SHP77 treated with DMSO at 0.1 percent for 48 hours (cell line): ENCODE data around the gene TMPRSS5.
"Not testable (repeated sequence)": the region's sequence is repeated elsewhere in the genome, so short reads cannot be mapped to it uniquely, and the experiment has no call there.

Experiments
- DNase-seq: peaks from one replicate; lab custom pipeline; 2025; lab: John Stamatoyannopoulos, UW

TMPRSS5 gene

DNA sequence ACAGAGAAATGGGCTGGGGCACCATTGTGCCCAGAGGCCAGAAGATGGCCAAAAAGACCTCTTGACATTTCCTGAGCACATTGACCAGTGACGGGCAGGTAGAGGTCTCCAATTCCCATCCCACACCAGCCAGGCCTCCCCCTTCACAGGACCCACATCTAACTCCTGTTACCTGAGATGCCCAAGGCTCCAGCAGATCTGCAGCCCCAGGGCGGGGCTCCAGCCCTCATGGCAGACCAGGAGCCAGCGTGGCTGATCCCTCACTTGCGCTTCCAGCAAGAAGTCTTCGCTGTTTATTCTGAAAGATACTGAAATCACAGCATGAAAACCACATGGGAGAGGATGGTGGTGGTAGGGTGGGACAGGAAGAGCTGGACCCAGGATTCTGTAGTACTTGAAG, 9.0 kb downstream of the TMPRSS5 start:
- no peak for DNase-seq

DNA sequence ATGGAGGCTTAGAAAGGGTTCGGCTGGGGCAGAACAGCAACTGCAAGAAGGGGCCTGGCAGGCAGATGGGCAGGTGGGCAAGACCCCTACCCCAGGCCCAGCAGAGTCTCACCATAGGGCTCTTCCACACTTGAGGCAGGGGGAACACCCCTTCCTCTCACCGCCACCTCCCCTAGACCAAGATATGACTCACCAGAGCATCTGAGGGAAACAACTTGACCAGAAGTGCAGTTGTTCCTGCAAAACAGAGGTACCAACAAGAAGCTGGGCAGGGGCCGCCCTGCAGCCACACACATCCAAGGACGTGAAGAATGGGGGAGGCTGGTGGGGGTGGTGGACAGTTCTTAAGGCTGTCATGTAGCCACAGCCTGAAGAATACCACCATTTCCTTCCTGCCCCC, 10.9 kb downstream of the TMPRSS5 start:
- no peak for DNase-seq

DNA sequence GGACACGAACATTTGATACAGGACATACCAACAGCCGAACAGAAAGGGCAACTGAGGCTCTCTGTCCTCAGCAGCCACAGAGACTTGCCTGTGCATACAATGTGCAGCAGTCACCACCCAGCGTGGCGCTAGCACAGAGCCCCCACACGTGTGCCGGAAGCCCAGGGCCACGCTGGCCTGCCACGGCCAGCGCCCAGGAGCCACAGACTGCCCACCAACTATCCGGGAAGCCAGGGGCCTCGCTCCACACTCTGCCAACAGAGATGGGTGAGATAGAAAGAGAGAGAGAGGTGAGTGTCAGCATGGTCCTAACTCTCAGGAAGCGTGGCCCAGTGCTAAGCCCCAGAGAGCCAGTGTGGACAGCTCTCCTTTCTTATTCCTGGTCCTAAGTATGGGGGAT, 11.7 kb downstream of the TMPRSS5 start:
- DNase-seq = no peak

DNA sequence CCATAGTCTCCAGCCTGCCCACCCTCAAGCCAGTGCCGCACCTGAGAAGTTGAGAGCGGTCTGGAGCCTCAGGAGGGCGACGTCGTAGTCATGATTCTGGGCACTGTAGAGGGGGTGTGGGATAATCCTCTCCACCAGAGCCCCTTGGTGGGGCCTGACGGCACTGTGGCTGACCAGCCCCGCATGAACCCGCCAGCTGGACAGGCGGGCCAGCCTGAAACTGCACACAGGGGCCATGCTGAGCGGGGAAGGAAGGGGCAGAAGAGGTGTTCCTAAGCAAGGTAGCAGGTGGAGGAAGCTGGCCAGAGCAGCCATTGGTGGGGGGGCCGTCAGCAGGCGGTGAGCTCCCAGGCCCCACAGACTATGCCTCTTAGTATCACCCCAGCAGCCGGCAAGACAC, 13.1 kb downstream of the TMPRSS5 start:
- no peak for DNase-seq

DNA sequence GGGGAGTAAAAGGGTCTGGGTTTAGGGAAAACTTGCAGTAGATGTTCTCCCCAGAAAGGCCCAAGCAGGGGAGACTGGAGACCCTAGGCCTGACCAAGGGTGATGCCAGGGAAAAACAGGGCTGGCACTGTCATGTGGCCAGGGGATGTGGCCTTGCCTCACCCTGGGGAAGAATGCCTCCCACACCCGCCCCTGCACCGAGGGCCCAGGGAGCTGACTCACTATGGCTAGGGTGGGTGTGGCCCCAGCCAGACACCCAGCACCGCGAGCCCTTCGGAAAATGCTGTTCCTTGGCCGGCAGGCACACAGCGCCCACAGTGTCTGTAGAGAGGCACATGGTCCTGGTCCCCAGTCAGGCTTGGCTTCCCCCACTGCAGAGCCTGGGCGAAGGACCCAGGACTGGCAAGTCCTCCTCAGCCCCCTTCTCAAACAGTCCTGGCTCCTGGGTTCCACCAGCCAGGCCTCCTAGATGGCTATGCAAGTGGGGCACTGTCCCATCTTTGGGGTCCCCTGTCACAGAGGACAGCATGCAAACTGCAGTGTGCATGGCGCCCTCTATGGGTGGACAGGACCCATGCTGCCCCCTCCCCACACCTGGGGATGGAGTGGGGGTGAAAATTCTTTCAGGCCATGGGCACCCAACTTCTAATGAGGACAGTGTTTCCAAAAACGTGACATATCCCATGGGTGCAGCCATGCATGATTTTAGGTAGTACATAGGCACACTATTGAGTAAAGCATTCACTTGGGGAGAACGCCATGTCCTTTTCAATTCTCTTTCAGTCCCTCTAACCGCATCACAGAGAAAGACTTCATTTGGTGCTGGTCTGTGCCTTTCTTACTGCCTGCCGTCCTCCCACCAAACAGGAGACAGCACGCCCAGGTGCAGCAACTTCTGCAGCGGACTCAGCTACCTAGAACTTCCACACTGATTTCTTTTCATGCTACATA, 15.2 kb downstream of the TMPRSS5 start:
- DNase-seq = no peak

DNA sequence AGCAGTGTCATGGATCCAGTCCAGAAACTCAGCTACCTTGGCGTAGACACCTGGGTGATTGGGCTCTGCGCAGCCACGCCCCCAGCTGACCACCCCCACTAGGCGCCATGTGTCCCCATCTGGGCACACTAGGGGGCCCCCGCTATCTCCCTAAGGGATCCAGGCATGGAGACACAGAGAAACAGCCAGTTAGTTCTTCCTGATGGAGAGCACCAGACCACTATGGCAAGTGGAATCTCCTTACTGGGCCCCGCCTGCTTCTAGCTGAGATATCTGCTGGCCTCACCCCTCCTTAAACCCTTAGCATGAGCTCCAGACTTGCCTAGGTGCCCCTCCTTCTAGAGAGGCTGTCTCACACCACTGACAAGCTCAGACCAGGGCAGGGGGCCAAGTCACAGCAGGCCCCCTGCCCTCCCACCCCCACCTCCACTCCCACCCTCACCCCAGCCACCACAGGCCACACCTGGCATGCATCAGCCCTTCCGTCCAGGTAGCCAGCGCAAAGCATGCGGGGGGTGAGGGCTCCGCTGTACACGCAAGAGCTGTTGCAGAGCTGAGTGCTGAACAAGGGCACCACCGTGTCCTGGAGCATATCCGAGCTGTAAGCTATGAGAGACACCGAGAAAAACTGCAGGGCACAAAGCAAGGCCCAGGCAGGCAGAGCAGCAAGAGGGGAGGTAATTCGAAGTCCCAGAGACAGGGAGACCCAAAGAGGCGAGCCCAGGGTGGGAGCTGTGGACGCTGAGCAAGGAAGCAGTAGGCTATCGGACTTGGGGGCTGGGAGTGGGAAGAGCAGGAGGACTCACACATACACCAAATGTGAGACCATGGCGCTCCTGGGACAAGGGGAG, 16.1 kb downstream of the TMPRSS5 start:
- DNase-seq = no peak

DNA sequence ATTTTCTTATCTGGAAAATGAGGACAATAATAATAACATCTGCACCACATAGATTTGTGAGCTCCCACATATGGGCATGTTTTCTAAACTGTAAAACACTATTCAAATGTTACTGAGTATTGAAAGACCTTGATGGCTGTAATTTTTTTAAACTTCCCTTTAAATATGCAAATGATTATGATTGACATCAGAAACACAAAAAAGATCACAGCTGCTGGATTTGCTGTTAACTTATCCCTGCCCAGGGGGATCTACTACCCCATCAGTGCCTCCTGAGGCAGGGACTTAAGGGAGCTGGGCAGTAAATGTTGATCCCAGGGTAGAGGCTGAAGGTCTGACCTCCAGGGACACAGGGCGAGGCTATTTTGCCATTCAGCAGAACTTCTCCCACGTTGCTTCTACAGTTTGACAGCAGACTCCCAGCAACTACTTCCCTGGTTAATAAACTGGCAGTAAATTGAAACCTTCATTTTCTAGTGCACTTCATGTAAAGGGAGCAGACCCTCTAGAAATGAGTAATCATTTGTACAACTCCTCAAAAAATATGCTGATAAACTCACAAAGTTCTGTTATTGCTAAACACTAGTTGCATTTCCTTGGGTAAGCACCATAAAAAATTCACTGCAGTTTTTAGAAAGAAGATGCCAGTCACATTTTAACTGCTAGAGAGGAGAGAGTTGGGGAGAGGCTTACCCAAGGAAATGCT, 20.3 kb downstream of the TMPRSS5 start:
- DNase-seq = no peak

DNA sequence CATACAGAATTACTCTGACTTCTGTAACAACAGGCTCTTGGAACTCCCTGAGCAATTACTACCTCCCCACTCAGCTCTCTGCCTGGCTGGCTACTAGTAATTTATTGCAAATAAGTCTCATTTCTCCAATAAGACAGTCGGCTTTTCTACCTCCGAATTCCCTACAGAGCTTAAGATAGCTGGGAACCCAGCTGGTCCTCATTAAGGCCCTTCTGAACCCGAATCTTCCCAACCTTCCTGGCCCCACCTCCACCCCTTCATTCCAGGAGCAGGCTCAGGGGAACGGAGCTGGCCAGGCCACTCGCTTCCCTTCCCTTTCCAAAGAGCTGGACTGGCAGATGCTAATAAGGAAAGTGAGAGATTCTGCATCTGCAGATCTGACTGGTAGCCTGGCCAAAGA, 21.6 kb downstream of the TMPRSS5 start:
- no peak for DNase-seq

DNA sequence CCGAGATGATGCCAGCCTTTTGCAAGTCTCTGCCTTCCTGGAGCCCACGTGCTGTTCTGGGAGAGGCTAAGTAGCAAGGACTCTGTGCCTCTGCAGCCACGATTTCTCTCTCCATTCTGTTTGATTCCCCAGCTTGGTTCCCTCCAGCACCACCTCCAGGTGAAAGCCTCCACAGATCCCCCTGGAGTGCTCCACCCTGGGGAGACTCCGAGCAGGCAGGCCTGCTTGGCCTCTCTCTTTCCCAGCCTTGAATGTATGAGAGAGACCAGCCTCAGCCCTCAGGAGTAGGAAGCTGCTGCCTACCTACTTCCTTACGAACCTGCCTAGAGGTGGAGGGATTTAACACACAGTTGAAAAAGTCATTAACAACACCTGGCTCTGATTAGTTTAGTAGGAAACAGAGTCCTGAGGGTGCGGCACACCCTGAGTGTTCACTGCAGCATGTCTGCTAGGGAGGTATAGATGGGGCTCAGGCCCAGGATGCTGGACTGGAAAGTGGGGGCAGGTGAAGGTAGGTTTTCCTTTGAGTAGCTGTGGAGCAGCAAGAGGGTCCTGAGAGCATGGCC, 22.5 kb downstream of the TMPRSS5 start:
- DNase-seq = no peak

DNA sequence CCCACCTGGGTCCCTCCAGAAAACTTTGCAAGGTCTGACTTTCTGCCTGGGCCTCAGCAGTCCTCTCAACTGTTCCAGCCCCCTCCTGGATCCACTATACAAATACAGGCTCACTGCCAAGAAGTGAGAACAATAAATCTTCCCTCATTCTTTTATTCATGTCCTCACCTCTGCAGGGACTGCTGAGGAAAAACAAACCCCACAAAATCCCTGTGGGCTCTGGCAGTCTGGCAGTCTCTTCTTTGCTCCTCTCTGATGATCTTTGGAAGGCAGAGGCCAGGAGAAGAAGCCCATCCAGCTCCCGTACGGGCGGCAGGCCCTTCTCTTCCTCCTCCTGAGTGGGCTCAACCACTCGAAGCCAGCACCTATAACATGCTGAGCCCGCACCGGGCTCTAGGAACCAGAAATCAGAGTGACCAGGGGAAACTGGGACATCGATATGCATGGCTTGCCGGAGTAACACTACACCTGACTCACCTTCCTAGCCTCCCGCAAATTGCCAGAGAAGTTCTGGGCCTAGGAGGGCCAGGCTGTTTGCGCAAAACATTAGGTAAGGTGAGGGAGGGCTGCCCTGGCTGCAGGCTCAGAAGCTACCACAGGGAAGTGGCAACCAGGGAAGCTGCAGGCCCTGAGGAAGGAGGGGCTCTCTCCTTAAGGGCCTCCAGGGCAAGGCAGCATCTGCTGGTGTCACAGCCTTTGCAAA, 24.2 kb downstream of the TMPRSS5 start:
- DNase-seq = no peak

DNA sequence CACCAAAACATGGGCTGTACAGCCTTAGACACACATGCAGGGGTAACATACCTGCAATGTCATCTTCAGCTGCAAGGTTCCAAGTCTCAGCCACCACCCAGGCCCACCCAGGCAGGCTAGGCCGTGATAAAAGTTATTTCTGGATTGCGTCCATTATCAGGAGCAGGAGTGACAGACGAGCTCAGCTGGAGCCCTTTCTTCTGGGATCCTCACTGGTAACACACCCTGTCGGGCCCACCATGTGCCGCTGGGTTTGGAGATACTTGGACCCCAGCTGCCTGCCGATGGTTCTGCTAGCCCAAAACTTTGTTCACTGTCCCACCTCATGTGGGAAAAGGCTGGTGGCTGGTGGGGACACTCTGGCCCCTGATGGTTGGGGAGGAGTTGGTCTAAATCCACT, 24.8 kb downstream of the TMPRSS5 start:
- DNase-seq = no peak

DNA sequence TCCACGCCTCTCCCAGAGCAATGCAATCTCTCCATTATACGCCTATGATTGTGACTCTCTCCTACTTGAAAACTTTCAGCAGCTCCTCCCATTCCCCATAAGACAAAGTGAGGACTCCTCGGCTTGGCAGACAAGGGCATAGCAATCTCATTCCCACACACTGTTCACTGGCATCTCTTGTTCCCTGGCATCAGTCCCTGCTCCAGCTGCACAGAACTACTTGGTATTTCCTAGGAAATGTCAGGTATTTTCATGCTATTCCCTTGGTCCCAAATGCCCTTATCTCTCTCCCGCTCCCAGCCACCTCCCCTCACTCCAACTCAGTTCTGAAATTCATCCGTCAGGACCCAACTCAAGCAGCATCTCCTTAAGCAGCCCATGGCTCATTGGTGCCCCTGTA, 28.4 kb downstream of the TMPRSS5 start:
- no peak for DNase-seq

DNA sequence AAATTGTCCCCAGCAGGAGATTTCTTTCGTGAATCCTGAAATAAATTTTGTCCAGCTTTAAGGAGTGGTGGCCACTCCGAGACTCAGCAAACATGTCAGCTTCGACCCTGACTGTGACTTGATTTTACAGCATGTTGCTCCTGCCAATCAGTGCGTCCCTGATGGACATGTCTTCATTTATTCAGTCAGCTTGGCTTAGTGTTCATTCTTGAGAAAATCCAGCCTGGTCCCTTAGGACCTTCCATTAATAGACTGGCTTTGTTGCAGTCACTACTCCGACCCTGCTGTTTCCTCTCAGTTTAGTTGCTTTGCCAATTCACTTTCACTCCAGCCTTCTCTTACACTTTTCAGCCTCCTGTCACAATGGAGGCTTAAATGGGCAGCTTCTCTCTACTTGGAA, 30.5 kb downstream of the TMPRSS5 start:
- DNase-seq = no peak

DNA sequence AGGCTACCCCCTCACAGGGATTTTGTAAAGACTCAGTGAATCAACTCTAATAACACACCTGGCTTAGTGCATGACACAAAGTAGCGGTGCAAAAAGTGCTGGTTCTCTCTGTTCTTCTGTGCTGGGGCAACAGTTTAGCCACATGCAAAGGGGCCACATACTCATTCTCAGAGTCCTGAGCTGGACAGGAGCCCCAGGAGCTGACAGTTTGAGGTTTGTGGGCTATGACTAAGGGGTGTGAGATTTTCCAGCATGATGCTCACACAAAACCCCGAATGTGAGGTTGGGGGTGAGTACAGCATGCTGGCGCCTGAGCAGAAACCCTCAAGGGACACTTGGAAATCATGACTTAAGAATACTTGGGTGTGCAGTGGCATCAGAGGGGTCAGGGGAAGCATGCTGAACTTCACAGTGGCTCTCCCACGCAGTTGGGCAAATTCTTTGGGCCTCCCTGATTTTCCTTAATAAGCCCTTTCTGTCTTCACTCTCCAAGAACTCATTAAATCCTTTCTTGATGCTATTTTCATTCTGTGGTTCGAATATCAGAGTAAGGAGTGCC, 31.0 kb downstream of the TMPRSS5 start:
- DNase-seq = no peak

DNA sequence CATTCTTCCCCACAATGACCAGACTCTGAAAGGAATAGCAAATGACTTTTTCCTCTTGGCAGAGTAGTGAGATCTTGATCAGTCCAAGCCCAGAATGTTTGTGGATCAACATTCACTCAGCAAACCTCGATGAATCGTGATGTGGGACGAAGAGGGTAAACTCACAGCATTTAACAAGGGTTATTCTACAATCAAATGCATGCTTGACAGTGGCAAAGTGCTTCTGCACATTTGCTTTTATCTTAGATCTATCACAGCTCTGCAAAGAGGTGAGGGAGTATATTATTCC, 31.8 kb downstream of the TMPRSS5 start:
- DNase-seq = no peak

DNA sequence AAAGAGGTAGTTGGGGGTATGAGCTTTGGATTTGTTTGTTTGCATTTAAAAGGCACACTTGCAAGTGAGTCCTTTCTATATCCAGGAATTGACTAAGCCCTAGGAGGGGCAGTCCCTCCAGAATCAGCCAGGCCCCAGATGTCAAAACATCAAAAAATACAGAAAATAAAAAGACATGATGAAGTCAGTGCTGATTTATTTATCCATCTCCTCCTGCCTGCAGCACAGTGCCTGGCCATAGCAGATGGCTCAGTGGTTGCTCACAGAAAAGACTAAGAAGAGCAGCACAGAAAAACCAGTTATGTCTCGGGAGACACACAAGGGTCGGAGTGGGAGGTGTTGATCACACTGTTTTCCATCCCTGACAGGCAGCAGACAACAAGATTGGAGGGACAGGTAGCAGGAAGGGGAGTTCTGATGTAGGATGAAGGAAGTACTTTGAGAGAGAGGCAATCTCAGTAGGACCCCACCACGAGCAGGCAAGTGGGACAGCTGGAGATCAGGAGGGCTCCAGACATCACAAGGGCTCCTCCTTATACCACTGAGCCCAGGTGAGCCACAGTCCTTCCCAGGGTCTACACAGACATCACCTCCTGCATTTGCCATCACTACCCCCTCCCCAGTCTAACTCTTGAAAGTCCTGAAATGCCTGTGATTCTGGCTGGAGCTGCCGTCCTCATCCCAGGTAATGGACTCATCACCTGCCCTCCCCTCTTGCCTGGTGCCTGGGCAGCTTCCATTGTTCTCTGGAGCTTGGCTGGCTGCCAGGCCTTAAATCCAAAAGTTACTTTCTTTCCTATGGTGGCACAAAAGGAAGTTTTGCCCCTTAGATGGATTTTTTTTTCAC, 32.3 kb downstream of the TMPRSS5 start:
- no peak for DNase-seq

DNA sequence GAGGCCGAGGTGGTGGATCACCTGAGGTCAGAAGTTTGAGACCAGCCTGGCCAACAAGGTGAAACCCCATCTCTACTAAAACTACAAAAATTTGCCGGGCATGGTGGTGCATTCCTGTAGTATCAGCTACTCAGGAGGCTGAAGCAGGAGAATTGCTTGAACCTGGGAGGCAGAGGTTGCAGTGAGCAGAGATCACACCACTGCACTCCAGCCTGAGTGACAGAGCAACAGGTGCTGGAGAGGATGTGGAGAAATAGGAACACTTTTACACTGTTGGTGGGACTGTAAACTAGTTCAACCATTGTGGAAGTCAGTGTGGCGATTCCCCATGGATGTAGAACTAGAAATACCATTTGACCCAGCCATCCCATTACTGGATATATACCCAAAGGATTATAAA, 34.2 kb downstream of the TMPRSS5 start:
- DNase-seq = not testable (repeated sequence)

DNA sequence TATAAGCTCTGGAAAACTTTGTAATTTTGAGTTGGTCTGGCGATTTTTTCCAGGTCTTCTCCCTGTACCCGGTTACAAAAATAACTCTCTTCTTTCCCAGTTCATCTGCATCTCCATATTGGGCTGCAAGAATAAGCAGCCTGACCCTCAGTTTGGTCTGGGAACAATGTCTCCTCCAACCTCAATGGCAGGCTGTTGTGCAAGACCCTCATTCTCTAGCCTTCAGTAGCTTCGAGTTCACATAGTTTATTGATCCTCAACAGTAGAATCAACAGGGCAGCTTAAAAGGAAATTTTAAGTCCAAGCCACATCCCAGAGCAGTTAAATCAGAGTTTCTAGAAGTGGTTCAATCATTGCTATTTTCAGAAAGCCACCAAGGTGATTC, 35.3 kb downstream of the TMPRSS5 start:
- DNase-seq = no peak

DNA sequence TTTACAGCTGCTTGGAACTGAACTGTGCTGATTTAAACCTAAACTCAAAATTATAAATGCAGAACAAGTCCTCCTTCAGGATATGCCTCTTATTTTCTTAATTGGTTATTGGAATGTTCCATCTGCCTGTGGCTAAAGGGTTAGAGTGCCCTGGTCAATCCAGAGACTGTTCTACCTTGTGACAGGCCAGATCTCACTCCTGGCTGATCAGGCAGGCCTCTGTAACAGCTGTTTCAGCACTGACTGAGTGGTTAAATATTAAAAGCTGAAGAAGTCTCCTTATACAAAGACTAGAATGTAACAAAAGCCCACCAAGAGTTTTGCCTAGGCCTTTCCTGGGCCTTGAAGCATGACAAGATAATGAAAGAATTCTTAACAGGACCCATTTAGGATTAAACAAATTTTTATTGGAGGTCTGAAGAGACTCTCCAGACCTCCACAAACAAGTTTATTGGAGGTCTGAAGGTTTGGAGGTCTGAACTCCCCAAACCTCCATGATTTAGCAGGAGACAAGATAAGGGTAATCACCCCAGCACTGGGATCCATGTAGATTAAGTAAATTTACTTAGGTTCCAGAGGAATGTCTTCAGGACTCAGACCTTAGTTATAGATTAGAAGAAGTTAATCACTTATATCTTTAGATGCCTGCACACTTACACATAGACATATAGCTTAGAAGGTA, 35.8 kb downstream of the TMPRSS5 start:
- no peak for DNase-seq

DNA sequence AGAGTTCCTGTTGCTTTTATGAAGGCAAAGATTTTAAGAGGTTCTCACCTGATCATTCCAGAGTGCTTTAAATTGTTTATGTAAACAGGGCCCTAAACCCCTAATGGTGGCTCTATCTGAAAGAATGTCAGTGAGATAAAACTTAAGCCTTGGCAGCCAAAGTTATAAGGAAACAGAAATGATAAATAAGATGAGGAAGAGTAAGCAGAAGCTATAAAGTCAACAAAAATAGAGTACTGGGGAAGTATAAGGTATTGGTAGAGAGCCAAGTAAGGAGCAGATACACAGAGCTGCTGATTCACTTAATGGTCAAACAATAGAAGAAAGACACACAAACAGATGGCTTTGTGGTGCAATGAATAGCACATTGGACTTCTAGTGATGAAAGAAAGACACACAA, 37.9 kb downstream of the TMPRSS5 start:
- no peak for DNase-seq
